Activated CD4-positive, alpha-beta T cell treated with anti-CD3 and anti-CD28 coated beads, Interleukin-2, Interleukin-4, amounts not matched to agents 100 ng/mL and 50 ng/mL, durations not matched to agents 16 hours and 8 hours (primary cell): ENCODE results near the gene GPER1.
"Not testable (repeated sequence)": the region's sequence is repeated elsewhere in the genome, so short reads cannot be mapped to it uniquely, and the experiment has no call there.

Experiments
- DNase-seq: peaks from one replicate; pipeline ENCODE4 v3.0.0-alpha.2; 2020; ENCODE audit warnings: low spot score

The GPER1 gene

GRCh38 chr7:1087952-1088920 lies at the start of gene GPER1:
TSS of gene GPER1 (plus strand) at chr7:1088113. CDS start at chr7:1091729, 3,616 bp downstream.
- DNase-seq = no peak

- not testable (repeated sequence) for DNase-seq
Measured at GRCh38 chr7:1040233-1040632, 47.7 kb upstream of the GPER1 start.

DNA sequence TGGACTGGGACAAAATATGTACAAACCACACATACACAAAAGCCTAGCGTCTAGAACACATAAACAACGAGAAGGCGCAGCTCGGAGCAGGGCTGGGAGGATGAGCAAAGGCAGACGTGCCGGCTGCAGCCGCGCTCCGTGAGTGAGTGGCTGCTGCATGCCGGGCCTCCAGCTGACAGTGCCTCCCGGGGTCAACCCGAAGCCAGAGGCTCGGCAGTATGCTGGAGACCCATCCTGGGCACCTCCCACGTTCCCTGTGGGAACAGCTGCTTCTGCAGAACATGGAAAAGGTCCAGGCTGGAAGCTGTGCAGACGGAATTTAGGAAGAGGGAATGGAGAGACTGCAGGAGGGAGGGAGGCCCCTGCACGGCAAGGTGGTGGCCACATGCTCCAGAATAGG lies 47.1 kb upstream of the GPER1 start:
- DNase-seq = no peak

DNA sequence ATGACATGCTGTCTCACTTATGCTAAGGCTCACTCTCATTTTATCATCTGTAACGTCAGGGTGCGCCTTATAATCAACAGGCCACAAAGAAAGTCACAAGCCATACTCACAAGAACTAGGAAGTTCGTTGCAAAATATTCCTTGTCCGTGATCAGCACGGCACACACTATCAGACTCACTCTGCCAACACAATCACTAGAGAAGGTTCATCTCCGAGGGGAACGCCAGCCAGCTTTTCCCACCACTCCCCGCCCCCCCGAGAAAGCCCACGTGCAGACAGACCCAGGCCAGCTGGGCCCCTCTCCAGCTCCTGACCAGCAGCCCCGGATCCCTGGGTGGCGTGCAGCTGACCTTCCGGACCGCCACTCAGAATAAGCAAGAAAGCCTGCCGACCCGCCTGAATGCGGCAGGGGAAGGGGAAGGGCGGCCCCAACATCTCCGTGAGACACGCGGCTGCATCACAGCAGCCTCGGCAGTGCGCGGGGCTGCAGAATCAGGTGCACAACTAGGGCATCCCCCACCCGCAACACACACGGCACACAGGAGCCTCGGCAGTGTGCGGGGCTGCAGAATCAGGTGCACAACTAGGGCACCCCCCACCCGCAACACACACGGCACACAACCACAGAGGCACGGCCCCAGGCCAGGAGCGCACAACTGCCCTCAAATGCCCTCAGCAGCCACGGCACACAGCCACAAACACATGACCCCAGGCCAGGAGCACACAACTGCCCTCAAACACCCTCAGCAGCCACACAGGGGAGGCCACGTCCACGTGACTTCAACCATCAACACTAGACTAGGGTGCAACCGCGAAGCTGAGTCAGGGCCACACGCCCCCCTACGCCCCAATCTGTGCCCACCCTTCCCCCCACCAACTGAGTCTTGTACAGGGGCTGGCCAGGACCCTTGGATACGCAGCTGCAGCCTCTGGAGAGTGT lies 46.1 kb upstream of the GPER1 start:
- no peak for DNase-seq

DNA sequence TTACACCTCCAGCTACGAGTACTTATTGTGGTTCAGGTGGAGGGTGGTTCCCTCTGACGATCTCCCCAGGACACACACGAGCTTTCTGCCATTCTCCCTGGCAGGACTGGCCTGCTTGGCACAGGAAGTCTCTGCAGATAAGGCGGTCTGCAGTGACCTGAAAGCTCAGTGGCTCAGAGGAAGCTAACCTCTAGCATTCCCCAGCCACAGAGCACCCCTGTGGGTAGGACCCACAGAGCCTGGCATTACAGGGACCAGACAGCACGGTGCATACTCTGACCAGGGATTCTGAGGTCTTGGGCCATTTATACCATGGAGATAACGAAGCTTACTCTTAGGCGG lies 45.5 kb upstream of the GPER1 start:
- DNase-seq = no peak

DNA sequence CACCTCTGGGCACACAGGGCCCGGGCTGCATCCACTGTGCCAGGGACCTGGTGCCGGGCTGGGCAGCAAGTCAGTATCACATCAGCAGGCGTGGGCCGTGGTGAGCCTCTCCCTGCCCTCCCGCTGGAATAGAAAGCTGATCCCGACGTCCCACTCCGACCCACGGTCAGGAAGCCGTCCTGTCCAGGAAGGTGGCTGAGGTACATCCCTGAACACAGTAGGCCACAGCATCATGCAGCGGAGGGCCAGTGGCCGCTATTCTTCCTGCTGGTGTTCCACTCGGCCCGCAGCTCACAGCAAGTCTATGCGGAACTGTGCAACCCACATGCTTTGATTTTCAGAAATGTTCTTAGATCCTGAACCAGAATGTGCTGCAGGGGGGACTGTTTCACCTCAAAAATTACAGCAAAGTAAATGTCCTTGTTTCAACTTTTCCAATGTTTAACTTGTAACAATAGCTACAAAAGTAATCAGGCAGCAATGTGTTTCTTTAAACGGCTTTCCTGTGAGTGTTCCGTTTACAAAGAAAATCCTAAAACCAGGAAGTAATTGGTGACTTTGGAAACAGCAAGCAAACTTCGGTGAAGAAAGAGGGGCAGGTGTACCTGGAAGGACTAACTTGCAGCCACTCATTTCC lies 44.2 kb upstream of the GPER1 start:
- no peak for DNase-seq

DNA sequence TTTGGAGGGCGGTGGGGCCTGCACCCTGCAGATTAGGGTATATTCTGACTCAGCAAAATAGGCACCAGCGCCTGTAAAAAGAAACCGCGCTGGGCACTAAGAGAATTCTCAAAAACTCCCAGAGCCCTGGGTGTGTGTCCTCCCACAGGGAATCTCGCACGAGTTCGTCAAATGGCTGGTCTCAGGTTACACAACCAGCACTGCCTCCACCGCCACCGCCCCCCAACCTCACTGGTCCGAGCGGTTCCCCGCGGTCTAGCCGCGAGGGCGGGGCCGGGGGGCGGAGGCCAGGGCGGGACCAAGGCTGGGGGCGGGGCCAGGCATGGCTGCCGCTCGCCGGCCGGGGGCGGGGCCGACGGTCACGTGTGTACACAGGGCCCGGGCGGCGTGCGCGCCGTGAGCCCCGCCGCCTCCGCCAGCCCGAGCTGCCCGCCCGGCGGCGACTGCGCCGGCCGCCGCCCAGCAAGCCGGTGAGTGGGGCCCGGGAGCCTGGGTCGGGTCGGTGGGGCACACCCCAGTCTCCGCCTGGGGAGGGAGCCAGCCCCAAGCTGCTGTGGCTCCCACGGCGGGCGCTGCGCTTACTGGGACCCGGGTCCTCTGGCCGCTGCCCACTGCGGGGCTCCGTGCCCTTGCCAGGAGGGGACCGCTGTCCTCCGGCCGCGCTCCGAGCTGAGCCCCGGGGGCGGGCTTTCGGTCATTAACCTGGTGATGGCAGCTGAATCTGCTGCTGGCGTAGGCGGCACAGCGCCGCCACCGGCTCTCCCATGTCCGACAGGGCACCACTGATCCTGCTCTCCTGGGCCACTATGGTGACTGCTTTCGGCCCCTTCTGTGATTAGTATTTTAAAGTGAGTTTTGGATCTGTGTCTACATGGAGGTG lies 43.5 kb upstream of the GPER1 start, which contains the start of gene GPR146:
Gene GPR146 (plus strand): TSS at position 358 of the 880 bp plus-strand sequence. CDS start 12,970 bp downstream, outside the sequence.
- DNase-seq = peak; percentile 94

- no peak for DNase-seq
Measured at GRCh38 chr7:1045069-1046063, 42.5 kb upstream of the GPER1 start.

GRCh38 chr7:1046722-1047679 lies 40.9 kb upstream of the GPER1 start:
- DNase-seq = no peak

DNA sequence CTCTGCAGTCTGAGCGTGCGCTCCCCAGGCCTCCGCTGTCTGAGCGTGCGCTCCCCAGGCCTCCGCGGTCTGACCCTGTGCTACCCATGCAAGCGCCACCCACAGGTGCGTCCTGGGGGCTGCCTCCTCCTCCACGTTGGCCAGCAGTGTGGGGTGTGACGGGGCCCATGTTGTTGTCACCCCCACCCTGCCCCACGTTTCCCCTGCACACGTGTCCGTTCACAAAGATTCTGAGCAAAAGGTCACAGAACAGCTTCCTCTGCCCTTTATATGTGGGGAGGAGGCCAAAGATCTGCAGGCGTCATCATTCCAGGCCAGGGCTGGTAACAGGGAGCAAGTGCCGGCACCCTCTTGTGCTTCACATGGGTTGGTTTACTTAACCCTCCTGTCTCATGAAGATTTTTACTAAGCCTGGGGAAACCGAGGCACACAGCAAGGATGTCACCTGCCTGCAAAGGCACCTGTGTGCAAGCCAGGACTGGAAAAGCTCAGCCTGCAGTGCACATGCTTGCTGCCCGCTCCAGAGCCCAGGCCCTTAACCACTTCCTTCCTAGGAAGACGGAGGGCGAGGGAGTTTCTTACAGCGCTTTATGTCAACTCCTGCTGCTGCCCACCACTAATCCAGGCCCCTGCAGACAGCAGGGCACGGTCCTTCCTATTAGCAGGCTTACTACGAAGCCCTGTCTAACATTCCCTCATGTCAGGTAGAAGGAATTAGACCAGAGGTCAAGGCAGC lies 38.7 kb upstream of the GPER1 start:
- DNase-seq = no peak

DNA sequence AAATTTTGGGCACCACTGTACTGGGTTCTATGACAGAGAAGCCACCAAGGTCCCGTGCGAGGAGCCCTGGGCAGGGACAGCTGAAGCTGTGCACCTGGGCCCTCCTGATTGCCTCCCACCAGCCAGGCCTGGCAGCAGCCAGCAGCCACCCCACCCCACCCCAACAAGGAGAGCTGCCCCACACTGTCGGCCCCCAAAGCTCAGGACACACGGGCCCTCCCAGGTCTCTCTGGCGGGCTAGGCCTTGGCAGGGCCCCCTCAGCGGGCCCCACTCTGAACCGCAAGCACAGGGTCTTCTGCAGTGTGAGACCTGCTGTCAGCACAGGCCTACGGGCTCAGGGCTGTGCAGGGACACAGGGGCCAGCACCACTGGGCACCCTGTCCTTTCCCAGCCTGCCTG lies 38.1 kb upstream of the GPER1 start:
- no peak for DNase-seq

- no peak for DNase-seq
Measured at GRCh38 chr7:1050254-1050906, 37.5 kb upstream of the GPER1 start.

- no peak for DNase-seq
Measured at GRCh38 chr7:1050956-1051690, 36.8 kb upstream of the GPER1 start.

DNA sequence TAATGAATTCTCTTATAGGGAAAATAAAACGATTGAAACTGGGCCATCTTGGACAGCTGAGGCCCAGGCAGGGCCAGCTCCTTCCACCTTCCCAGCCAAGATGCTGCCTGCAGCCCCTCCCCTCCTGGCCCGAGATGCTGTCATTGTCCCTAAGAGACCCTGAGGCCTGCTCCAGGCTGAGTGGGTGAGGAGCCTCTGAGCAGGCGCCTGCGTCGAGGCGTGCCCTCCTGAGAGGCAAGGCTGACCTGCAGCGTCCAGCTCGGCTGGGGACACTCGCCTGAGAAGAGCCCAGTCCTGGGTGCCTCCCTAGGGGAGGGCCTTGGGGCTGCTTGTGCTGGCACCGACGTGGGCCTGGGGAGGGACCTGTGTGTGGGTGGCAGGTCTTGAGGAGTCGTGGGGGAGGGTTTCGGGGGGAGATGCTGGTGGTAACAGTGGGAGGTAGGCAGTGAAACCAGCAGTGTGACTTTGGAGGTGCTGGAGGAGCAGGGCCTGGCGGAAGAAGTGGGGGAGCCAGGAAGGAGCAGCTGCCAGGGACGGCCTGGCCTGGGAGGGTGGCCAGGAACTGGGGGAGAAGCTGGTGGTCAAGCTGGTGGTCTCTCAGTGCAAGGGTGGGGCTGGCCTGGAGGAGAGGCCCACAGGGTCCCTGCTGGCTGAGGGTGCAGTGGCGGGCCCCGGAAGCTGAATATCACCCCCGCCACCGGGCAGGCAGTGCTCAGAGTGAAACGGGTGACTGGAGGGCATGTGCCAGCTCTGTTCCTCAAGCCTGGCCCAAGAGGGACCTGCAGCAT lies 35.7 kb upstream of the GPER1 start:
- DNase-seq = no peak

DNA sequence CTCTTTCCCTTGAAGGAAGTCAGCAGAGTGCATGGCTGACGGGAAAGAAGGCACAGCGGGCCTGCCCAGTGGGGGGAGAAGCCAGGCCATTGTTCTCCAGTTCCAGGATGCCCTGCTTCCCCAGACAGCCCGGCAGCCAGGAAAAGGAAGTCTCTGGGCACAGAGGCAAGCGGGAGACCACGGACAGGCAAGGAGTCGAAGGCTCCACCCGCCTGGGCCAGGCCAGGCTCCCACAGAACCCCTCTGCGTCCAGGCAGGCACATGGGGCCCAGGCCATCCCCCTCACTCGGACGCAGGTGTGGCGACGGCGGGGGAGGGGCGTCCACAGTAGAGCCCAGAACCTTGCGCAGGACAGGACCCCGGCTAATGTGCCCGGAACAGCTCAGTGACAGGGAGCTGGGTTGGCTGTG lies 34.9 kb upstream of the GPER1 start:
- DNase-seq = no peak

GRCh38 chr7:1053816-1054370 lies 34.0 kb upstream of the GPER1 start:
- DNase-seq = no peak
